Hindlimb muscle (tissue), 1 donor: ENCODE data around the gene PEX1. TPM values are rescaled to one million over a fixed set of nuclear protein-coding genes. Genes with fewer than 3 reads are reported as not detected.
"Not testable (repeated sequence)": the region's sequence is repeated elsewhere in the genome, so short reads cannot be mapped to it uniquely, and the experiment has no call there.

Source experiments
- DNase-seq: peaks from one replicate; pipeline ENCODE4 v3.0.0-alpha.2; 2013
- polyA plus RNA-seq: library from polyadenylated mRNA; unstranded; fragments of 120-200 nt; gene quantifications from one replicate; pipeline ENCODE4 v1.2.1, GENCODE V29; 2013; ENCODE audit not compliant: insufficient read length

PEX1 gene
- polyA plus RNA-seq = 25.4 TPM

DNA sequence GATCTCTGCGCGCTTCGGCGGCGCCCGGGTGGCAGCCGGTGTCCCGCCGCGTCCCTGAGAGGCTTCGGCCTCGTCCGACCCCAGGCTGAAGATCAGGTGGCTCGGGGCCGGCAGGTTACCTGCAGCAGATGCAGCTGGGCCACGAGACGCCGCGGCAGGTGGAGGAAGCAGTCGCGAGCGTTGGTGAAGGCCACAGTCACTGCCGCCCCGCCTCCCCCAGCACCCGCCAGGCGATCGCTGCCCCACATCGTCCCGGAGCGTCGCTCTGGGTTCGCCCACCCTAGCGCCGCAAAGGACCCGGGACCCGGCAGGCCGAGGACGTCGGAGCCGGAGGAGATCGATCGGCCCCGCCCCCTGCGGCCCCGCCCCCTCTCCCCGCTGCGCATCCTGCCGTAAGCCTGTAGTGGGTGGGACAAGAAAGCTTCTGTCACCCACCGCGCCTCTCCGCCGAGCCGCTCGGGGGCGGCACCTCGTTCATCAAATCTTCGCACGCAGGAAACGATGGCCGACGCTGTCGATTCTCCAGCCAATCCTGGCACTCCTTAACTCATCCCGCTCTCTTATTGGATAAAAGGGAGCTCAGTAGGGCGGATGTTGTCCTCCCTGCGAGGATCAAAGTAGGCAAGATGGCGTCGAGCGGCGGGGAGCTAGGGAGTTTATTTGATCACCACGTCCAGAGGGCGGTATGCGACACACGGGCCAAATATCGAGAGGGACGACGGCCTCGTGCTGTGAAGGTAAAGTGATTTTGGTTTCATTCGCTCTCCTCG, at the start of gene PEX1, which contains the start of gene RBM48:
TSS of gene PEX1 (minus strand) at position 333 of the 770 bp plus-strand sequence. CDS start at position 248, 85 bp downstream.
TSS of gene RBM48 (plus strand) at position 608 of the 770 bp plus-strand sequence. CDS start at position 627, 19 bp downstream.
- peak; percentile 97 for DNase-seq

DNA sequence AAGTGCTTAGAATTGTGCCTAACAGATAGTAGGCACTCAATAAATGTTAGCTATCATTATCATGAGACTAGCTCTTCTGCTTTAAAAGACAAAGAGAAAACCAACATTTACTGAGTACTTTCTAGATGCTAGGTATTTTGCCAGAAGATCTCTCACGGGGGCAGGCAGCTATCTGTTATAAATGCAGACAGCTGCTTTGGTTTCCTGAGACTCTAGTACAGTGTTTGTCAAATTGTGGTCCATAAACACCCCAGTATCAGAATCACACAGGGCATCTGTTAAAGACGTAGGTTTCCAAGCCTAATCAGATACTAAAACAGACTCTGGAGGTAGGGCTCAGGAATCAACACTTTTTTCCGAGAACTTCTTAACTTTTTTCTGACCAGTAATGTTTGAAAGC, 48.0 kb upstream of the PEX1 start:
- no peak for DNase-seq

DNA sequence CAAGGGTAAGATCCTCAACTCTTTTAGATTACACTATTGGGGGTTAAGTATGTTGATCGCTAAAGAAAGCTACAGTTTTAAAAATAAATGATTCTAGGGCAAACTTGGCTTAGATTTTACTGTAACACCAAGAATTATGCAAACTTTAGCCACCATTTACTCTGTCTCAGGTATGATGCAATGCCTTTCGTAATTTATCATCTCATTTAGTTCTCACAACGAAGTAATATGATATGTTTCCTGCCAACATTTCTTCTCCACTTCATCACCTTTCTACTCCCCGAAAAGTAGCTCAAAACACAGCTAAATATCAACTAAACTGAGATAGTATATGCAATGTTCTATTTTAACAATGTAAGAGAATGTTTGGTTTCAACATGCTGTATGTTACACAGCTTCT, 40.8 kb upstream of the PEX1 start:
- DNase-seq = no peak

DNA sequence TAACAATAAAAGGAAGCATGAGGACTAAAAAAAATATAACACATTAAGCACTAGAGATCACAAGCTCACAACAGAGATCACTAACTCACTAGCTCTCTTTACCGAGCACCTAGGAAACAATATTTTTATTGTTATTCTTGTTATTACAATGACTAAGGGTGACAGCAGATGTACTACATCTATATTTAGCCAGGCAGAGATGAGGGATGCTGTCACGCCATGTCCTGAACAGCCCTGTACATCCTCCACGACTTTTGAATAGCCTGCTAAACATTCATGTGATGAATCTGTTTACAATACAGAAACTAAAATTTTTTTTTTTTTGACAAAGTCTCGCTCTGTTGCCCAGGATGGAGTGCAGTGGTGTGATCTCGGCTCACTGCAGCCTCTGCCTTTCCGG, 39.1 kb upstream of the PEX1 start:
- DNase-seq = no peak

DNA sequence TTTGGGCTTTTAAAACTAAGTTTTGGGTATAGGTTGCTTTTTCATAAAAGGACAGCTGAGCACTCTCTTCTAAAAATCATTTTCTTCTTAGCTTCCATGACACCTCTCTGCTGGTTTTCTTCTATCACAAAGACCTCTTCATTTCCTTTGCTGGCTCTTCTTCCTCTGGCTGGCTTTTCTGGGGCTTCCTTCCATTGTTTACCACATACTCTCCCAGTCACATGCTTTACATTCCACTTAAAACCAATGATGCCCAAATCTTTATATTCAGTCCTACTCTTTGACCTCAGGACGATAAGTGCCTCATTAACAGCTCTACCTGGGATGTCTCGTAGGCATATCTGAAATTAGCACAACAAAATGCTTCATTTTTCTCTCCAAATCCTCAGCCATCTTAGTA, 35.0 kb upstream of the PEX1 start:
- DNase-seq = no peak

DNA sequence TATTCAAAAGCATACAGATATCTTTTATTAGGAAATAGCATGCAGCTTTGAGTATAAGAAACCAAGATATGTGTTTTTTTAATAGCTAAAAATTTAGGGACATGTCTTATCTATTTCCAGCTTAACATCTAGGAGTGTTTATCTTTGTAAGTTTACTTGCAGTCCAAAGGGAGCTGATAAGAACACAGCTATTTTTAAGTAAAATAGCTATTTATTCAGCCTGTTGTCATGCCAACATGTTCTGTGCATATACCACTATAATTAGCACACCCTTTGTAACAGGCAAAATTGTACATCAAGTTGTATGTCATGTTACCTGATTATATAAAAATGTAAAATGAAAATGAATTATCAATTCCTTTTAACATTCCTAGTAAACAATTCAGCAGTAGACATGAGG, 32.3 kb upstream of the PEX1 start:
- DNase-seq = no peak

DNA sequence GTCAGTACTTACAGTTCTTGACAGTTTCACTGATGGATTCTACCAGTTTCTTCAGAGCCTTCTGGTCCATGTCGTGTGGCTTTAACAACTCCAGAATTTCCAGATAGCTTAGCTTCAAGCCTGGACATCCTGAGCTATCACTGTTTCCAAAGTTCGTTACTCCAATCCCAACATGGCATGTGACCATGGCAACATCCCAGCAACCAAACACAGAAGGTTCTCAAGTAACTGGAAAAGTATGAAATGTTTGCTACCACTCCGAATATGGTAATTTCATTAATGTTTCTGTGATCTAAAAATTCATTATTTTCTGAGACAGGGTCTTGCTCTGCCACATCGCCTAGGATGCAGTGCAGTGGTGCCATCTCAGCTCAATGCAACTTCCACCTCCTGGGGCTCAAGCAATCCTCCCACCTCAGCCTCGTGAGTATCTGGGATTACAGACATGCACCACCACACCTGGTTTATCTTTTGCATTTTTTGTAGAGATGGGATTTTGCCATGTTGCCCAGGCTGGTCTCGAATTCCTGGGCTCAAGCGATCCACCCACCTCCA, 29.6 kb upstream of the PEX1 start:
- DNase-seq = no peak

DNA sequence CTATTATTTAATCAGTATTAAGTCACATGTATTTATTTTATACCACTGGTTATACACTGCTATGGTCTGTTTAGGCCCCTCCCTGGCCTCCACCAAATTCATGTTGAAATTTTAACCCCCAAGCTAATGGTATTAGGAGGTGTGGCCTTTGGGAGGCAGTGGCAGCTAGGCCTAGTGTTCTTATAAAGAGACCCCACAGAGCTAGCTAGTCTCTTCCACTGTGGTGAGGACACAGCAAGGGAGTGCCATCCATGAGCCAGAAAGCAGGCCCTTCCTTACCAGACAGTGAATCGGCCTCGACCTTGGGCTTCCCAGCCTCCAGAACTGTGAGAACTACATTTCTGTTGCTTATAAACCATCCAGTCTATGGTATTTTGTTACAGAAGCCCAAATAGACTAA, 28.9 kb upstream of the PEX1 start:
- no peak for DNase-seq

DNA sequence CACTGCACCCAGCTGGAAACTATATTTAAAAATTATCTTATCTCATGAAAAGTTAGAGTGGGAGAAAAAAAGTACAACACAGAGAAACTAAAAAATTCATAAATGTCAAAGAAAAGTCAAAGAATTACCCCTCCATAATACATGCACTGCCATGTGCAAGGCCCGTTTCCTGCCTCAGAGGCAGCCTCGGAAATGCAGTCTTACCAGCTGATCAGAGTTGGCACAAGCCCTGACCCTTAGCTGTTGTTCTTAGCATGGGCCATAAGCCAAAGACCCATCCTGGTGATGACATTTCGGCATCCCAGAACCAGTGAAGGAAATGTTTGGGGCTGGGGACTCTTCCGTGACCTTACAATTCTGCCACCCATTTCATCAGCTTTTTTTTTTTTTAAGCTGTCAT, 21.9 kb upstream of the PEX1 start:
- DNase-seq = no peak

DNA sequence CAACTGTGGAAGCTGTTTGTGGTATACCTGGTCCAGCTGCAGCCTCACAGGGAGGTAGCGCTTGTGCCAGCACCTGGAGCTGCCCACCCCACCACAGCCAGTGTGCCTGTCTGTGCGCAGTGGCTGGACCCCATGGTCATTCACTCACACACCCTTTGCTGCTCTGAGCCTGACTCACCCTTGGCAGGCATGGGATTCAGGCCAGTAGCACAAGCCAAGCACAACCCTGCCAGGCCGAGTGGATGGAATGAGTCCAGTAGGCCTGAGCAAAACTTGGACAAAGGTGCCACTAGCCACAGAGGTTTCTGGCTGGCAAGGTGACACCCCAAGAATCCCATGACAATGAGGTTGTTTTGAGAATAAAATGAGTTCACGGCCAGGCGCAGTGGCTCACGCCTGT, 19.3 kb upstream of the PEX1 start:
- DNase-seq = no peak

DNA sequence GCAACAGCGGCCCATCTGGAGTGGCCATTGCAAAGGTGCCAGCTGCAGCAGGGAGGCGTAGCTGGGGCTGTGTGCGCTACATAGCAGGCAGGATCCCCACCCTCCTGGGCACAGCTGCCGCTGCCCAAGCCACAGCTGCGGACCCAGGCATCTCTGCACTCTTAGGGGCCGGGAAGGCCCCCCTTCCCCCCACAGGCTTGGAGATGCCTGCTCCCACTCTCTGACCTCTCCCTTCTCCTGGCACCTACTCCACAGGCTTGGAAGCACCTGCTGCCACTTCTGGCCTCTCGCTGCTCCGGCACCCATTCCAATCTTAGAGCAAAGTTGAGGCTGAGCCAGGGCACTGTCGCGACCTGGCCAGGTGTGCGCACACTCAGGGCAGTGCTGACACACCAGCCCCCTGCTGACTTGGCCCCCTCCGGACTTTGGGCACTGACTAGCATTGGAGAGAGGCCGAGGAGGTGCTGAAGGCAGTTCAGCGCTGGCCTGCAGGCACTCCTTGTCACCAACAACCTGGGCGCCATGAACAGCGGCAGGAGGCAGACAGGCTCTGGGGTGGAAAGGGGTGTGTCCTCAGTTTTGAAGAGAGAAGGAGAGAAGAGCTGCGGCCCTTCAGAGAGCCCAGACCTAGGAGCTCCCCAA, 18.7 kb upstream of the PEX1 start:
- no peak for DNase-seq

DNA sequence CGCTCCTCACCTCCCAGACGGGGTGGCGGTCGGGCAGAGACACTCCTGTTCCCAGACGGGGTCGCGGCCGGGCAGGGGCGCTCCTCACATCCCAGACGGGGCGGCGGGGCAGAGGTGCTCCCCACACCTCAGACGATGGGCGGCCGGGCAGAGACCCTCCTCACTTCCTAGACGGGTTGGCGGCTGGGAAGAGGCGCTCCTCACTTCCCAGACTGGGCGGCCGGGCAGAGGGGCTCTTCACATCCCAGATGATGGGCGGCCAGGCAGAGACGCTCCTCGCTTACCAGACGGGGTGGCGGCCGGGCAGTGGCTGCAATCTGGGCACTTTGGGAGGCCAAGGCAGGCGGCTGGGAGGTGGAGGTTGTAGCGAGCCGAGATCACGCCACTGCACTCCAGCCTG, 16.8 kb upstream of the PEX1 start:
- DNase-seq = not testable (repeated sequence)

DNA sequence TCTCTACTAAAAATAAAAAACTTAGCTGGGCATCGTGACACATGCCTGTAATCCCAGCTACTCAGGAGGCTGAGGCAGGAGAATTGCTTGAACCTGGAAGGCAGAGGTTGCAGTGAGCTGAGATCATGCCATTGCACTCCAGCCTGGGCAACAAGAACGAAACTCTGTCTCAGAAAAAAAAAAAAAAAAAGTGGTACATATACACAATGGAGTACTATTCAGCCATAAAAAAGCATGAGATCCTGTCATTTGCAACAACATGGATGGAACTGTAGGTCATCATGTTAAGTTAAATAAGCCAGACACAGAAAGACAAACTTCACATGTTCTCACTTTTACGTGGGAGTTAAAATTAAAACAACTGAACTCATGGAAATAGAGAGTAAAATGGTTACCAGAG, 15.2 kb upstream of the PEX1 start:
- DNase-seq = not testable (repeated sequence)

DNA sequence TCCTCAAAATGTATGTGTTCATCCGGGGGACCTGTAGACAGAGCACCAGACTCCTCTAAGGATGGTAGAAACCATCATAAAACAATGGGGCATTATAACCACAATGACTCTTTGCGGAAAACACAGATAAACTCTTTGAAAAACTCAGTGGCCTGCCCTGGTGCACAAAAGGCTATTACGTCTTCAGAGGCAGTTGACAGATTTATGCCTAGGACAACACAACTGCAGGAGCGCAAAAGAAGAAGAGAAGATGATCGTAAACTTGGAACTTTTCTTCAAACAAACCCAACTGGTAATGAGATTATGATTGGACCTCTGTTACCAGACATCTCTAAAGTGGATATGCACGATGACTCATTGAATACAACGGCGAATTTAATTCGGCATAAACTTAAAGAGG, 6.3 kb upstream of the PEX1 start:
- DNase-seq = no peak

DNA sequence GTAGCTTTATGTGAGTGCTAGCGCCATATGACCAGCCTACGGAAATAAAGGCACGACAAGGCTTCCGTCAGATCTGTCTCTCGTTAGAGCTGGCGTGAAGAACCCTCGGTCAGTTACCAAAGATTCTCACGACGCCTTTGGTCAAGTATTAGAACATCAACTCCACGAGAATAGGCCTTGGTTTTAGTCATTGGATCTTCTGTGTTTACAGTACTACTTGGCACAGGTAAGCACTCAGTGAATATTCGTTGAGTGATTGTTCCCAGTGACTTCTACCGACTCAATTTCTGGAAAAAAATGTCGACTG, 591 bp upstream of the PEX1 start:
- no peak for DNase-seq

DNA sequence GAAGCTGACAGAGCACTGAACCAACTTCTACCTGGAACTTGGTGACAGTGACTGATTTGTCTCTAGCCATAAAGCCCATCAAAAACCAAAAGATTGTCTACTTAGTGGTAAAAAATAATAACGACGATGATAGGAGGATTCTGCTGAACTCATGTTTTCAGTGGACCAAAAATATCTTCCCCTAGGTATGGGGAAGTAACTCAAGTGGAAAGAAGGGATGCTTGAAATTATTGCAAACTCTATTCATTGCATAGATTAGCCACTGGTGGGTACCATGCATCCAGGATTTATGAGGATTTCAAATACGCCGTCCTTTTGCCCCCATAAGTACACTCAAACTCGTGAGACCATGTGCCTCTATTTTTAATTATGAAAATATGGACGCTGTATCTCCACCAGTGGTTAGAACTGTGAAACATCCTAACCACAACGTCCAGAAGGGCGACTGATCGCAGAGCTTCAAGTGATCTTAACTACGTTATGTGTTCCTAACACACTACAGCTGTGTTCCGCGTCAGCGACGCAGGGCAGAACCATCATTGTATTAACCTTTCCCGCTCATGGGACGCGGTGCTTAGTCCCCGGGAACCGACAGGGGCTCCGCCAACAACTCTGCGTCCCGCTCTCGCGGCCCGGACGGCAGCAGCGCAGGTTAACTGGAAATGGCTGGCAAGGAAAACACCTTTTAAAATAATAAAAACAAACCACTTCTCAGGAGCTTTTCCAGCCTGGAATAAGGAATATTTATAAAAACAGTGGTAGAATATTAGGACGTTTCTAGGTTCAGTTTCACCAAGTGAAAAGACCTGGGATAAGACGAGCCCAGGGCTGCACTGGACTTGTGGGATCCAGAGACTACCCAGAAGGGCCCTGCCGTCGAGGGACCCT, 776 bp downstream of the PEX1 start:
- peak; percentile 38 for DNase-seq

DNA sequence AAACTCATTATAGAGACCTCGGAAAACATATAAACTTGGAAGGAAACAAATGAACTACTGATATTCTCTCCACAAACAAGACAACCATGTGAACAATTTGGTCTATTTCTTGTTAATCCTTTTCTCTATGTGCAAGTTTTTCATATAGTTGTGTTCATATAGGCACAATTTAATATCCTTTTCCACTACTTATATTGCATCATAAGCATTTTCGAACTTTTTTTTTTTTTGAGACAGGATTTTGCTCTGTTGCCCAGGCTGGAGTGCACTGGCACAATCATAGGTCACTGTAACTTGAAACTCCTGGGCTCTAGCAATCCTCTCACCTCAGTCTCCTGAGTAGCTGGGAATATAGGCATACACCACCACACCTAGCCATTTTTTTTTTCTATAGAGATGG, 5.2 kb downstream of the PEX1 start:
- no peak for DNase-seq

DNA sequence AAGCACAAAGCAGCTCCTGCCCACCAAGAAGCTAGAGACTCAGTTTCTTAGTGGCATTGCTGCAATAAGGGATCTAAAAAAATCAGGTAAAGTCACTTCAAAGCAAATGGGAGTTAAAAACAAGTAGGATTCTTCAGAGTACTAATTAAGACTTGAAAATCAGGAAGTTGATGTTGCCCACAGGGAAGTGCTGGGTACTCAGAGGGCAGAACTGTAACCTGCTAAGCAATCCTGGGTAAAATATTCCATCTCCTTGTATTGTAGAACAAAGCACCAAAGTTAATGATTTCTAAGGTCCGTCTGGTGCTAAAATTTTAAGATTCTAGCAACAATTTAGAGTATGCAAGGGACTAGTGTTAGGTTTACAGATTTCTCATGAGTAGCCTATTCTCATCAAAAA, 8.3 kb downstream of the PEX1 start:
- no peak for DNase-seq

DNA sequence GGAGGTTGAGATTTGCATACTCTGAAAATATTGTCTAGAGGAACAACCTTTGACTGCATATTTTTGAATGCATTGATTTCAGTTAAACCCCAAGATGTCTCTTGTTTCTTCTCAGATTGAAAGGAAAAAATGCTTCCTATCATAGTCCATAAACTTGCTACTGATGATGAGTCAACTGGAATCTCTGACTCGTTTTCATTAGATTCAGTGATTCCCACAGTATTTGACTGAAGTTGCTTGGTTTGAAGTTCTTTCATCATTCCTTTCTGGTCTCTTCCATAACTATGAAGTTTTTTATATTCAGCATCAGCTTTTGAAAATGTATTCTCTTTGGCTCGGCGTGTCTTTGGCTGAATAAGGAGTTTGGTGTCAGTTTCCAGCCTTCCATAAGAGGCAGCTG, 10.7 kb downstream of the PEX1 start:
- no peak for DNase-seq

DNA sequence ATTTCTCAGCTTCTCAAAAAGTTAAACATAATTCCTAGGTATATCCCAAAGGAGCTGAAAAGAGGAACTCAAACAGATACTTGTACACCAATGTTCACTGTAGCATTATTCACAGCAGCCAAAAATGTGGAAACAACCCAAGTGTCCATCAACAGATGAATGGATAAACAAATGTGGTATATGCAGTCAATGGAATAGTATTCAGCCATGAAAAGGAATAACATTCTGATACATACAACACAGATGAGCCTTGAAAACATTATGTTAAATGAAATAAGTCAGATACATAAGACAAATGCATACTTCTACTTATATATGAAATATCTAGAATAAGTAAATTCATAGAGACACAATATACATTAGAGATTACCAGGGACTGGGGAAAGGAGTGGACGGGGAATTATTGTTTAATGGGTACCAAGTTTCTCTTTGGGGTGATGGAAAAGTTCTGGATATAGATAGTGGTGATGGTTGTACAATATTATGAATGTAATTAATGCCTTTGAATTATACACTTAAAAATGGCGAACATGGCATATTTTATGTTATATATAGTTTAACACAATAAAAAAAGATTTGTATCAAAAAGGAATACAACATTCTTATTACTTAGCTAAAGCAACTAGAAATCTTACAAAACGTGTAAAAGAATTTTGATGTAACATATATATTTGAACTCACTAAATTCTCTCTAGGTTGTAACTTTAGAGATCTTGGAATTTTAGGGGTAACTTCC, 15.0 kb downstream of the PEX1 start:
- DNase-seq = no peak

DNA sequence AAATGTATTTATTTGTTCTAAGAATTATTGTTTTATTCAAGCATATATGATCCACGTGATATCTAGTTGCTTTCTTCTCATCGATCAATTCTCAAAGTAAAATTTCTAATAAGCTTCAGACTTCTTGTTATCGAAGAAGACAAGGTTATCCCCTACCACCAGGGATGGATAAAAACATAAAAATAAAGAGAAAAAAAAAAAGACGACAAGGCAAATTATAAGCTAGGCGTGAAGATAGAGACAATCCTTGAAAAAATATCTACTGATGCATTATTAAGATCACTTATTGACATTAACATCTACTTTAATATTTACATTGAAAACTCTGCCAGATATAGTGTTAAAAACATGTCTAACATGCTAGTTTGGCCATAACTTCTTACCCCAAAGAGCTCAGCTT, 19.4 kb downstream of the PEX1 start:
- no peak for DNase-seq

DNA sequence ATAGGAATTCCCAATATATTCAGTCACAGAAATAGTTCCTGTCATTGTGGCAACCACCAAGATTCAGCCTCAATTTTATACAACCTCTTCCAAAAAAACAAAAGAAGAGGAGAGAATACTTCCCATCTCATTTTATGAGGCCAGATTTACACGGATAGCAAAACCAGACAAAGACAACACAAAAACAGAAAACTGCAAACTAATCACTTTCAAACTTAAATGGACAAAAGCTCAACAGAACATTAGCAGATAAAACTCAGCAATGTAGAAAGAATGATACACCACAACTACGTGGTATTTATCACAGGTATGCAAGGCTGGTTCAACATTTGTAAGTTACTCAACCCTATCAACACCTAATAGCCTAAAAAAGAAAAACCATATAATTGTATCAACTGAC, 22.0 kb downstream of the PEX1 start:
- DNase-seq = no peak
